GM23338 (cell line): ENCODE data around the gene CNTNAP2. TPM values are rescaled to one million over a fixed set of nuclear protein-coding genes. Genes with fewer than 3 reads are reported as not detected.

Experiments used
- ATAC-seq: fragments of 200-7000 bp; cut with Tn5 transposase; 3 replicates; pipeline ENCODE4 v1.9.1; 2020
- DNase-seq: peaks from one replicate; pipeline ENCODE4 v3.0.0-alpha.2; 2015; ENCODE audit warnings: low spot score
- H2AFZ ChIP-seq: fragments of 200-600 bp; sonication (generic); 2 replicates; pipeline ENCODE4 v1.8.0; 2016; ENCODE audit warnings: antibody characterized with exemption, mild to moderate bottlenecking, moderate library complexity
- H3F3A ChIP-seq: fragments of 200-600 bp; sonication (generic); replicated peaks from 2 replicates; pipeline ENCODE4 v1.8.0; 2017; ENCODE audit warnings: antibody characterized with exemption, mixed run types, low read depth
- H3K27ac ChIP-seq: fragments of 200-600 bp; sonication (generic); 2 replicates; pipeline ENCODE4 v1.6.1; 2016; ENCODE audit warnings: low read depth
- H3K27me3 ChIP-seq: fragments of 200-600 bp; sonication (generic); 2 replicates; pipeline ENCODE4 v1.8.0; 2016; ENCODE audit warnings: mild to moderate bottlenecking, mixed run types, moderate library complexity; ENCODE audit not compliant: insufficient read depth
- H3K36me3 ChIP-seq: fragments of 200-600 bp; sonication (generic); 2 replicates; pipeline ENCODE4 v1.8.0; 2016; ENCODE audit warnings: mild to moderate bottlenecking; ENCODE audit not compliant: insufficient read depth
- H3K4me1 ChIP-seq: fragments of 200-600 bp; sonication (generic); 2 replicates; pipeline ENCODE4 v1.8.0; 2016; ENCODE audit warnings: mild to moderate bottlenecking, moderate library complexity; ENCODE audit not compliant: insufficient read depth
- H3K4me2 ChIP-seq: fragments of 200-600 bp; sonication (generic); 2 replicates; pipeline ENCODE4 v1.7.1; 2017; ENCODE audit warnings: mixed run types
- H3K4me3 ChIP-seq: fragments of 200-600 bp; sonication (generic); 2 replicates; pipeline ENCODE4 v1.6.1; 2016; ENCODE audit warnings: mixed run types
- H3K79me2 ChIP-seq: fragments of 200-600 bp; sonication (generic); replicated peaks from 2 replicates; pipeline ENCODE4 v1.8.0; 2017; ENCODE audit warnings: mild to moderate bottlenecking; ENCODE audit not compliant: insufficient read depth
- H3K9me2 ChIP-seq: fragments of 200-600 bp; sonication (generic); 2 replicates; pipeline ENCODE4 v1.8.0; 2017; ENCODE audit not compliant: insufficient read depth
- H4K20me1 ChIP-seq: fragments of 200-600 bp; sonication (generic); replicated peaks from 2 replicates; pipeline ENCODE4 v1.8.0; 2017; ENCODE audit warnings: mild to moderate bottlenecking; ENCODE audit not compliant: insufficient read depth
- H3K27ac Mint-ChIP-seq: 2 replicates; pipeline ENCODE4 v1.8.0; 2020; ENCODE audit warnings: inconsistent platforms, mild to moderate bottlenecking, moderate library complexity, mixed read lengths
- H3K27me3 Mint-ChIP-seq: 3 replicates; pipeline ENCODE4 v1.8.0; 2022; ENCODE audit warnings: low read depth, mild to moderate bottlenecking, moderate library complexity, mixed read lengths, inconsistent platforms; ENCODE audit not compliant: insufficient read depth, poor library complexity
- H3K36me3 Mint-ChIP-seq: 3 replicates; pipeline ENCODE4 v1.8.0; 2021; ENCODE audit warnings: low read depth, mild to moderate bottlenecking, inconsistent platforms, moderate library complexity, mixed read lengths
- H3K4me1 Mint-ChIP-seq: 3 replicates; pipeline ENCODE4 v1.8.0; 2020; ENCODE audit warnings: mild to moderate bottlenecking, inconsistent platforms, mixed read lengths
- H3K4me3 Mint-ChIP-seq: 3 replicates; pipeline ENCODE4 v1.8.0; 2021; ENCODE audit warnings: moderate library complexity, mild to moderate bottlenecking, inconsistent platforms, mixed read lengths
- H3K9me3 Mint-ChIP-seq: 3 replicates; pipeline ENCODE4 v1.8.0; 2020; ENCODE audit warnings: moderate library complexity, mild to moderate bottlenecking, inconsistent platforms, mixed read lengths
- CREB1 ChIP-seq: fragments of 250-450 bp; sonication (Bioruptor Pico); IDR thresholded peaks from 2 replicates; pipeline ENCODE4 v1.5.0; 2020; ENCODE audit warnings: low read depth, mild to moderate bottlenecking, moderate library complexity
- ETS1 ChIP-seq: IDR thresholded peaks from 2 replicates; pipeline ENCODE4 v1.6.1; 2016; ENCODE audit warnings: antibody characterized with exemption
- EZH2 ChIP-seq: fragments of 200-600 bp; sonication (generic); IDR thresholded peaks from one replicate; pipeline ENCODE4 v1.8.0; 2017; ENCODE audit warnings: antibody characterized with exemption, mild to moderate bottlenecking, low read depth; ENCODE audit not compliant: unreplicated experiment
- EZH2phosphoT487 ChIP-seq: fragments of 200-600 bp; sonication (generic); IDR thresholded peaks from one replicate; pipeline ENCODE4 v1.8.1; 2018; ENCODE audit warnings: antibody characterized with exemption; ENCODE audit not compliant: unreplicated experiment
- JUNB ChIP-seq: IDR thresholded peaks from one replicate; pipeline ENCODE4 v1.6.1; 2016; ENCODE audit warnings: antibody characterized with exemption; ENCODE audit not compliant: unreplicated experiment
- NANOG ChIP-seq: IDR thresholded peaks from 2 replicates; pipeline ENCODE4 v1.6.1; 2016; ENCODE audit warnings: antibody characterized with exemption, borderline replicate concordance
- POLR2AphosphoS5 ChIP-seq: IDR thresholded peaks from 2 replicates; pipeline ENCODE4 v1.6.1; 2016; ENCODE audit warnings: antibody characterized with exemption, low read depth
- REST ChIP-seq: IDR thresholded peaks from one replicate; pipeline ENCODE4 v1.6.1; 2018; ENCODE audit warnings: antibody characterized with exemption; ENCODE audit not compliant: unreplicated experiment
- STAT1 ChIP-seq: IDR thresholded peaks from one replicate; pipeline ENCODE4 v1.6.1; 2016; ENCODE audit warnings: antibody characterized with exemption; ENCODE audit not compliant: unreplicated experiment
- ZNF114 ChIP-seq: fragments of 250-450 bp; sonication (Bioruptor Pico); IDR thresholded peaks from 2 replicates; pipeline ENCODE4 v1.5.0; 2020; ENCODE audit warnings: mild to moderate bottlenecking, moderate library complexity
- ZNF331 ChIP-seq: fragments of 250-450 bp; sonication (Bioruptor Pico); IDR thresholded peaks from 2 replicates; pipeline ENCODE4 v1.5.0; 2020; ENCODE audit warnings: low read depth, mild to moderate bottlenecking, moderate library complexity
- ZNF462 ChIP-seq: fragments of 250-450 bp; sonication (Bioruptor Pico); IDR thresholded peaks from 2 replicates; pipeline ENCODE4 v1.5.0; 2020; ENCODE audit warnings: mild to moderate bottlenecking, moderate library complexity
- polyA plus RNA-seq: library from polyadenylated mRNA; unstranded; fragments of >200 nt; fragmentation: Nextera tagmentation; extraction: Ambion mirVana; gene quantifications from 2 replicates; pipeline ENCODE4 v1.2.1, GENCODE V29; 2016
- total RNA-seq: library from RNA; depleted of rRNA; stranded (reverse); fragments of >200 nt; shearing (Covaris generic); gene quantifications from 2 replicates; pipeline ENCODE4 v1.2.3, GENCODE V29; 2014
- TF ChIP-seq, protein P1 (sequence below), 2 experiments: fragments of 200-600 bp in 1 of 2; sonication (generic) in 1 of 2; conservative IDR thresholded peaks; 2 replicates each; pipeline versions ENCODE4 v1.5.1 to v1.6.1; 2016 to 2017; ENCODE audit warnings: antibody characterized with exemption in 2 of 2, low read depth in 2 of 2, mild to moderate bottlenecking in 2 of 2, moderate library complexity in 1 of 2

CNTNAP2 gene
- total and polyA plus RNA-seq, 2 experiments from 2014 or later, result 38.2 to 61.3 TPM

GRCh38 chr7:147103224-147103623 is 986.6 kb downstream of the CNTNAP2 start:
- ATAC-seq, result no peak
- Histone ChIP-seq H3K27ac (no peak overlapping the region), H3K9me2 (no peaks in the 10 kb centered on the region), H3K4me2 (no peak overlapping the region), H3K4me3 (no peak overlapping the region), H3K36me3 (no peaks in the 10 kb centered on the region), H2AFZ (no peak overlapping the region), H3K27me3 (no peaks in the 10 kb centered on the region), H3K79me2 (no peaks in the 10 kb centered on the region), H4K20me1 (no peaks in the 10 kb centered on the region), H3K4me1 (no peaks in the 10 kb centered on the region), H3F3A (no peaks in the 10 kb centered on the region)
- Mint-ChIP-seq H3K4me3 (no peak overlapping the region), H3K27ac (no peak overlapping the region), H3K36me3 (0 out of 3 replicates have a peak, but pooled peaks cover 2% of the 10 kb centered on the region), H3K27me3 (no peaks in the 10 kb centered on the region), H3K9me3 (peaks cover 30% of the 10 kb centered on the region), H3K4me1 (no peaks in the 10 kb centered on the region)
- no peak for DNase-seq
- no peak for TF ChIP-seq JUNB
- no peak for TF ChIP-seq EZH2
- no peak for TF ChIP-seq EZH2phosphoT487
- TF ChIP-seq REST, result no peak
- no peak for TF ChIP-seq ETS1
- no peak for TF ChIP-seq POLR2AphosphoS5
- TF ChIP-seq CREB1 (CRISPR knock-in tag), result no peak
- no peak for TF ChIP-seq ZNF462 (CRISPR knock-in tag)
- TF ChIP-seq ZNF331 (CRISPR knock-in tag), result no peak
- TF ChIP-seq, protein P1, sequence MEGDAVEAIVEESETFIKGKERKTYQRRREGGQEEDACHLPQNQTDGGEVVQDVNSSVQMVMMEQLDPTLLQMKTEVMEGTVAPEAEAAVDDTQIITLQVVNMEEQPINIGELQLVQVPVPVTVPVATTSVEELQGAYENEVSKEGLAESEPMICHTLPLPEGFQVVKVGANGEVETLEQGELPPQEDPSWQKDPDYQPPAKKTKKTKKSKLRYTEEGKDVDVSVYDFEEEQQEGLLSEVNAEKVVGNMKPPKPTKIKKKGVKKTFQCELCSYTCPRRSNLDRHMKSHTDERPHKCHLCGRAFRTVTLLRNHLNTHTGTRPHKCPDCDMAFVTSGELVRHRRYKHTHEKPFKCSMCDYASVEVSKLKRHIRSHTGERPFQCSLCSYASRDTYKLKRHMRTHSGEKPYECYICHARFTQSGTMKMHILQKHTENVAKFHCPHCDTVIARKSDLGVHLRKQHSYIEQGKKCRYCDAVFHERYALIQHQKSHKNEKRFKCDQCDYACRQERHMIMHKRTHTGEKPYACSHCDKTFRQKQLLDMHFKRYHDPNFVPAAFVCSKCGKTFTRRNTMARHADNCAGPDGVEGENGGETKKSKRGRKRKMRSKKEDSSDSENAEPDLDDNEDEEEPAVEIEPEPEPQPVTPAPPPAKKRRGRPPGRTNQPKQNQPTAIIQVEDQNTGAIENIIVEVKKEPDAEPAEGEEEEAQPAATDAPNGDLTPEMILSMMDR (conservative IDR thresholded peaks at IDR 0.05; ENCODE audit: low read depth in 2 of 2), result no peak
- no peak for TF ChIP-seq STAT1
- no peak for TF ChIP-seq ZNF114 (CRISPR knock-in tag)
- TF ChIP-seq NANOG, result no peak
